Thymus (tissue), 11 donors: ENCODE results near the gene CNTN4. TPM values are rescaled to one million over a fixed set of nuclear protein-coding genes. Genes with fewer than 3 reads are reported as not detected.

ENCODE experiments used
- DNase-seq, 9 donors: peaks; one replicate each; pipeline ENCODE4 v3.0.0-alpha.2; 2013; ENCODE audit warnings: low spot score in 9 of 9, low read depth in 6 of 9, missing footprints in 1 of 9
- H3K27ac ChIP-seq, 2 donors: one replicate each; pipeline ENCODE4 v1.5.1; 2013; ENCODE audit warnings: control low read depth in 1 of 2, low read depth in 1 of 2, low read length in 1 of 2, mild to moderate bottlenecking in 1 of 2, moderate library complexity in 1 of 2
- H3K27me3 ChIP-seq, 2 donors: one replicate each; pipeline ENCODE4 v1.5.1; 2013; ENCODE audit warnings: low read length in 1 of 2; ENCODE audit not compliant: control insufficient read depth in 2 of 2, insufficient read depth in 1 of 2
- H3K36me3 ChIP-seq, 2 donors: one replicate each; pipeline ENCODE4 v1.5.1; 2013; ENCODE audit warnings: low read length in 1 of 2, mild to moderate bottlenecking in 1 of 2, moderate library complexity in 1 of 2; ENCODE audit not compliant: control insufficient read depth in 2 of 2, insufficient read depth in 2 of 2
- H3K4me1 ChIP-seq, 2 donors: one replicate each; pipeline ENCODE4 v1.5.1; 2013; ENCODE audit warnings: low read length in 2 of 2; ENCODE audit not compliant: control insufficient read depth in 2 of 2, insufficient read depth in 2 of 2
- H3K4me3 ChIP-seq, 2 donors: one replicate each; pipeline ENCODE4 v1.5.1; 2013; ENCODE audit warnings: low read length in 2 of 2, control low read depth in 1 of 2, mild to moderate bottlenecking in 1 of 2
- H3K9me3 ChIP-seq, 2 donors: one replicate each; pipeline ENCODE4 v1.5.1; 2013; ENCODE audit warnings: low read length in 1 of 2, mild to moderate bottlenecking in 1 of 2; ENCODE audit not compliant: control insufficient read depth in 2 of 2, insufficient read depth in 1 of 2
- WGBS: extraction: QIAGEN DNeasy Blood & Tissue Kit; methylation state at CpG from one replicate; pipeline ENCODE4 v1.1.7; 2013; 5-methylcytosine and 5-hydroxymethylcytosine counted together
- polyA plus RNA-seq: library from polyadenylated mRNA; stranded (reverse); fragments of 200-250 nt; gene quantifications from one replicate; pipeline ENCODE4 v1.2.3, GENCODE V29; 2013
- total RNA-seq: library from RNA; stranded (reverse); fragments of 120-200 nt; gene quantifications from one replicate; pipeline ENCODE4 v1.2.4, GENCODE V29; 2013
- donor health status: healthy.

Gene CNTN4
- total and polyA plus RNA-seq, 2 donors: 9.4 to 9.9 TPM

DNA sequence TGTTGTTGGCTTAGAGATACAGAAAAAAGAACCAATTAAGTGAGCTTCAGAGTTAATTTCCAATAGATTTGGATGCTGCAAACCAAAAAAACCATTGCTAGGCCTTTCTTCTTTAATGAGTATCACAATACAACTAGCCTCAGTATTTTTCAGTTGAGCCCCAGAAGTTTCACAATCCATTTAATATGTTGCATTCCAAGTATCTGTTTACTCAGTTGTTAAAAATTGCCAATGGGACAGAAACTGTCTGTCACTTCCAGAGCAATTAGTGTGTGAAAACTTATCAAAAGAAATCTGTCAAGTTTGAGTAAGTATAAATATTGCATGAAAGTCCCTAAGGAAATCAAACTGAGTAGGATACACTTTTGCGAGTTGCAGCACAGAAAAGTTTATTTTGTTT lies 763.7 kb downstream of the CNTN4 start:
- H3K9me3 ChIP-seq: no peaks in the 10 kb centered on the region
- no peak overlapping the region for H3K27ac ChIP-seq
- DNase-seq: no peak
- WGBS: 90% methylated on average over 1 of the region's 1 CpG
- no peaks in the 10 kb centered on the region for H3K4me1 ChIP-seq
- no peak overlapping the region for H3K4me3 ChIP-seq
- no peaks in the 10 kb centered on the region for H3K27me3 ChIP-seq
- no peaks in the 10 kb centered on the region for H3K36me3 ChIP-seq

DNA sequence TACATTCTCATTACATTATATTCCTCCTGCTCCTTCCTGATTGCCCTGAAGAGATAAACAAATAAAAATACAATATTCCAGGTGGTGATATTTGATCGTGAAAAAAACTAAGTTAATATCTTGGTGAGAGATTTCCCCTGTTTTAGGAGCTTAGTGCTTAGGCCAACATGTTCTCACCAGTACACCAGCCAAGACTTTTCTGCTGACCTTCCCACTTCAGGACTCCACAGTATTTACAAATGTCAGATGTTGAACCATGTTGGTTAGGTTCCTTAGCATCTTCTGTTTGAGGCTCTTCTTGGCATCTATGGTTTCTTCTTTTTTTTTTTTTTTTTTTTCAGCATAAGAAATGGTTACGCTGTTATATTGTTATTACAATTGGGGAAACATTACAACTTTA lies 764.5 kb downstream of the CNTN4 start:
- Histone ChIP-seq H3K27me3 (no peaks in the 10 kb centered on the region), H3K4me1 (no peaks in the 10 kb centered on the region), H3K36me3 (no peaks in the 10 kb centered on the region), H3K9me3 (no peaks in the 10 kb centered on the region), H3K27ac (no peak overlapping the region), H3K4me3 (no peak overlapping the region)
- DNase-seq: no peak
- WGBS: 97% methylated on average over 2 of the region's 2 CpGs

DNA sequence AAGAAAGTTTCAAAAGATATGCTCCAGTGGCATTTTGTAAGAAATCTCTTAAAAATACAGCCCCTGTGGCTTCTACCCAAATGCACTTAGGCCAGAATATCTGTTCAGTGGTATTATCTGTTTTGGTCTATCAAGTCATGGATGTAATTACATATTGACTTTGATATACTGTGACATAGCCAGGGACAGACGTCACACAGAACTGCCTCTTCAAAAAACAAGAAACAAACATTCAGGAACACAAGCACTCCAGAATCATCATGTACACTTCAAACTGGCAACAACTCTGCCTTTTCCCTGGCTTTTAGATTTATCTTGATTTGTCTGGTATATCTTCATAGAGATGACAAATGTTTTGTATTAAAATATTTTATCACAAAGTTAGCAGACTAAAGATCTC lies 771.2 kb downstream of the CNTN4 start:
- no peak overlapping the region for H3K27ac ChIP-seq
- DNase-seq: no peak
- H3K9me3 ChIP-seq: no peaks in the 10 kb centered on the region
- H3K4me3 ChIP-seq: no peak overlapping the region
- no peaks in the 10 kb centered on the region for H3K27me3 ChIP-seq
- WGBS: 94% methylated on average over 1 of the region's 1 CpG
- H3K36me3 ChIP-seq: no peaks in the 10 kb centered on the region
- H3K4me1 ChIP-seq: no peaks in the 10 kb centered on the region

DNA sequence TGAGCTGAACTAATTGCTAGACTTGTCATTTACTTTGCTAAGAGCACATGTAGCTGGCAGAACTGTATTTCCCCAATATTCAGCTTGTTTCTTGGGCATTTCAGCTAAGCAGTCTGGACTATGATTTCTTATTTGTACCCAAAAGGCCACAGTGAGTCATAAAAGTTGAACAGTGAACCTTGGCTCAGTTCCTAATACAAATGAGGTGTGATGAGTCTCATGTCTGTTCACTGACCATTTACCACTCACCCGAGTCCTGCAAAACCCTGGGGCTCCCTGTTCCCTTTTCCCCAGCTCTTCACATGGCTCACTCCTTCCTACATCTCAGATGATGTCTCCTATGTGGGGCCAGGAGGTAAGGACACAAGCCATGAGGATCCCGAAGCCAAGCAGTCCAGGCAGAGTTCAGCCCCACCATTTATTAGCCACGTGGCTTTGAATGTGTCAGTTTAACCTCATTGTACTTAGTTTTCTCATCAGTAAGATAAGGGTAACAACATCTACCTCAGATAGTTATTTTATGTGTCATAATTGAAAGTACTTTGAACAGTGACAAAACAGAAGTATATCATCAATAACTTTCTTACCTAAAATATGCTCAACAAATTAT lies 772.2 kb downstream of the CNTN4 start:
- no peaks in the 10 kb centered on the region for H3K9me3 ChIP-seq
- H3K4me3 ChIP-seq: no peak overlapping the region
- no peaks in the 10 kb centered on the region for H3K27me3 ChIP-seq
- H3K36me3 ChIP-seq: no peaks in the 10 kb centered on the region
- no peak for DNase-seq
- H3K4me1 ChIP-seq: no peaks in the 10 kb centered on the region
- WGBS: 71% methylated on average over 3 of the region's 3 CpGs
- no peak overlapping the region for H3K27ac ChIP-seq

DNA sequence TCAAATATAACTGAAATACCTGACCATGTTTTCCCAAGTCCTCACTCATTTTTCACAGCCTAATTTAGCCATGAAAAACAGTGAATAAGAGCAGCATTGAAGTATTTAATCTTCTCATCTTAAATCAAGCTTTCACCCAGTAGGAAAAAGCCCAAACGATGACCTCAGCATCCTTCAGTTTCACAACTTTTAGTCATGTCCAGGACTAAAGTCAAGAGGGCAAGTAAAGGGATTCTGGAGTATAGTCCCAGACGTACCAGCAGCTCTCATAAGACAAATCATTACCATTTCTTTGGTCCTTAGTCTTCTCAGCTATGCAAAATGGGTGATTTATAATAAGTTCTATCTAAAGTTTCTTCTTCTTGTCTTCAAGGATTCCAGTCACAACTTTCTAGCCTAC lies 774.2 kb downstream of the CNTN4 start:
- WGBS: 86% methylated on average over 2 of the region's 2 CpGs
- Histone ChIP-seq H3K4me1 (no peaks in the 10 kb centered on the region), H3K9me3 (no peaks in the 10 kb centered on the region), H3K4me3 (no peak overlapping the region), H3K36me3 (no peaks in the 10 kb centered on the region), H3K27me3 (no peaks in the 10 kb centered on the region), H3K27ac (no peak overlapping the region)
- no peak for DNase-seq

DNA sequence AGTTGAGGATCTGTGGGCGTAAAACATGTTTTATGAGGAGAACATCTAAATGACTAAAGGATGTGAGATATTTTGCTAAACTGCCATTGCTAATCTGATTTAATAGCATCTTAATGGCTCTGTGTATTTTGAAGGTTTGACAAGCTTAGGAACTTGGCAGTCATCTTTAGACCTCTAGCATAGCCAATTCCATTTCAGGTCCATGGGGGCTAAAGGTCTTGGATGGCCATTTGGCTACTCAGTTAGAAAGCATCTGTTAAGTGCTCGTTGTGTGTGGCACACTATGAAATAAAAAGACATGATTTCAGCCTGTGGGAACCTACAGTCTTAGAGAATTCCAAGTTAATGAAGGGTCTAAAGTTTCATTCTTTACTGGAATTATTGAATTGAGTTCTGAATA lies 775.3 kb downstream of the CNTN4 start:
- no peak overlapping the region for H3K4me3 ChIP-seq
- DNase-seq: no peak
- H3K27ac ChIP-seq: no peak overlapping the region
- WGBS: 83% methylated on average over 2 of the region's 2 CpGs
- H3K9me3 ChIP-seq: no peaks in the 10 kb centered on the region
- H3K36me3 ChIP-seq: no peaks in the 10 kb centered on the region
- no peaks in the 10 kb centered on the region for H3K4me1 ChIP-seq
- no peaks in the 10 kb centered on the region for H3K27me3 ChIP-seq

DNA sequence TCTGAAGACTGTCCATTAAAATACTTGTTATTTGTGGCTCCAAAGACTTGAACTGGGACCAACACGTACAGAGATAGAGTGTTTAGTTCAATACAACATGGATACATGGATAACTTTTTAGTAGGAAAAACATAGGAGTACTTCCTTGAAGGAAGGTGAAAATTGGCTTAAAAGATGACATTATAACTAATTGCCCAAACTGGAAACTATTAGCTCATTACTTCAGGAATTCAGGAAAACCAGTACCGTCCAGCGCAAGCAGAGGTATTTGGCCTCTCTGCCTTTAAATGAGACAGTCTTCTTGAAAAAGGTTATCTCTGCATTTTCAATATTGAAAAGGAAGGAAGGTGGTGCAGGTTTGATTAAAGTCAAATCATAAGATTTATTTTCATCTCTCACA lies 777.0 kb downstream of the CNTN4 start:
- Histone ChIP-seq H3K27ac (no peak overlapping the region), H3K27me3 (no peaks in the 10 kb centered on the region), H3K4me3 (no peak overlapping the region), H3K4me1 (no peaks in the 10 kb centered on the region), H3K36me3 (no peaks in the 10 kb centered on the region), H3K9me3 (no peaks in the 10 kb centered on the region)
- no peak for DNase-seq
- 88% methylated on average over 3 of the region's 3 CpGs for WGBS

DNA sequence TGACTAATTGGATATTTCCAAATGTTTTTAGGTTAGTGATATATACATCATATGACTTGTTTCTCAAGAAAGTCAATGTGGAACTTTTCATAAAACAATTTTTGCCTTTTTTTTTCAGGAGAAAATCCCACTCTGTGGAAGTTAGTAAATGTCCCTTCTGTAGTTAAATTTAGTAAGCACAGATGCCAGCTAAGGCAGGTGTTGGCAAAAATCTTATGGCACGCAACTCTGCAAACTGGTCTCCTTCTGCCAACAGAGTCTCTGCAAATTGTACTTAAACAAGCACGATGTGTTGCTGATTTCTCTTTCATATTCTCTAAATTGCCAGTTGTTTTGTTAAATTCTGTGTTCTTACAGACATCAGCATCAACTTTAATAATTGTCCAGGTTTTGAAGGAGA lies 777.7 kb downstream of the CNTN4 start:
- H3K36me3 ChIP-seq: no peaks in the 10 kb centered on the region
- no peak overlapping the region for H3K27ac ChIP-seq
- no peaks in the 10 kb centered on the region for H3K4me1 ChIP-seq
- no peaks in the 10 kb centered on the region for H3K27me3 ChIP-seq
- WGBS: 93% methylated on average over 2 of the region's 2 CpGs
- H3K9me3 ChIP-seq: no peaks in the 10 kb centered on the region
- DNase-seq: no peak
- no peak overlapping the region for H3K4me3 ChIP-seq

DNA sequence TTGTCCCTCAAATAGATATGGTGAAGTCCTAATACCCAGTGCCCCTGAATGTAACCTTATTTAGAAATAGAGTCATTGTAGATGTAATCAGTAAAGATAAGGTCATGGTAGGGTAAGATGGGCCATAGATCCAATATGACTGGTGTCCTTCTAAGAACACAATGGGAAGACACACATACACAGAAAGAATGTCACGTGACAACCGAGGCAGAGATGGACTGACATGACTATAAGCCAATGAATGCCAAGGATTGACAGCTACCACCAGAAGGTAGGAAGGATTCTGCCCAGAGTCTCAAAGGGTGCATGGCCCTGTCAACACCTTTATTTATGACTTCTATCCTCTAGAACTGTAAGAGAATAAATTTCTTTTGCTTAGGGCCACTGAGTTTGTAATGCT lies 780.4 kb downstream of the CNTN4 start:
- Histone ChIP-seq H3K27me3 (no peaks in the 10 kb centered on the region), H3K36me3 (no peaks in the 10 kb centered on the region), H3K4me1 (no peaks in the 10 kb centered on the region), H3K9me3 (no peaks in the 10 kb centered on the region), H3K27ac (no peak overlapping the region), H3K4me3 (no peak overlapping the region)
- DNase-seq: no peak
- WGBS: 89% methylated on average over 2 of the region's 2 CpGs

DNA sequence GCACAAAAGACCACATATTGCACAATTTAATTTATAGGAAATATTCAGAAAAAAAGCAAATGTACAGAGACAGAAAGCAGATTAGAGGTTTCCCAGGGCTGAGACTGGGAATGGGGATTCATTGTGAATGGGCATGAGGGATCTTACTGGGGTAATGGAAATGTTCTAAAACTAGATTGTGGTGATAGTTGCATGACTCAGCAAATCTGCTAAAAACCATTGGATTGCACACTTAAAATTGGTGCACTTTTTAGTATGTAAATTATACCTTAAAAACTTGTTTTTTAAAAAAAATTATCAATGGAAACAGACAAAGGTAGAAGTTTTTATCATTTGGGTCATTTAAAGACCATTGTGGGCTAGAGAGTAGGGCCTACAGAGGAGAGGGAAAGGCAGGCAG lies 780.9 kb downstream of the CNTN4 start:
- H3K36me3 ChIP-seq: no peaks in the 10 kb centered on the region
- DNase-seq: no peak
- no peaks in the 10 kb centered on the region for H3K9me3 ChIP-seq
- H3K4me3 ChIP-seq: no peak overlapping the region
- no peak overlapping the region for H3K27ac ChIP-seq
- no peaks in the 10 kb centered on the region for H3K4me1 ChIP-seq
- no peaks in the 10 kb centered on the region for H3K27me3 ChIP-seq
